Measurements from ENCODE around the gene IST1. TPM values are rescaled to one million over a fixed set of nuclear protein-coding genes. Genes with fewer than 3 reads are reported as not detected.

IST1 gene
- total and polyA plus RNA-seq, 12 donors: 80.6 to 140 (median 103) TPM

DNA sequence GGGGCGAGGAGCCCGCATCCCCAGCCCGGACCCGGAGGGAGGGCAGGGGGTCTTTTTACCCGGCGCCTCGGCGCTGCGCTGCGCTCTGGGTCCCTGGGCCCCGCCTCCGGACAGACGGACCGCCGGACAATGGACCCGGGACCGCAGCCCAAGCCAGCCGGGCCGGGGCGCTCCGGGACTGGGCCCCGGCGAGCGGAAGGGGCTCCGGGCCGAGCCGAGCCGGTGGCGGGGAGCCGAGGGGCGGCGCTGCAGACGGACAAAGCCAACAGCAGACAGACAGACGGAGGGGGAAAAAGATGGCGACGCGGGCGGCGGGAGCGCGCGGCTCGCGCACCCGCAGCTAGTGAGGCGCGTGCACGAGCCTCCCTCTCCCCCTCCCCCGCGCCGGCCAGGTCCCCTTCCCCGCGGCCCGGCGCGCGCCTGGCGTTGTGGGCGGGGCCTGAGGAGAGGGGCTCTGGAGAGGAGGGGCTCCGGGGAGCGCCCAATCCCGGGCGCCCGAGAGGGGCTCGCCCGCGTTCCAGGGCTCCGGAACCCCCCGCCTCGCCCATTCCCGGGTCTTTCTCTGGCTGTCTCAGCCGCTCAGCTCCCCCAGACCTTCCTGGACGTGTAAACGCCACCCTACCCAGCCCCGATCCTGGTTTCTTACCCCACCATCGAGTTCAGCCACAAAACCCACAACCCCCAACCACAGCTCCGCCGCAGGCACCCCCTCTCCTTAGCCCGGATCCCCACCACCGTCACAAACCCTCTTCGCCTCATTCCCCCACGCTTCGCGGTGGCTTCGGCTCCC is 11.3 kb upstream of the IST1 start, which contains the start of gene ZNF821:
ZNF821 (minus strand) TSS at position 334 of the 790 bp plus-strand sequence. CDS start 4,236 bp downstream, outside the sequence.
- intact Hi-C loops (cut with DNase I): loop anchor here in 9 of 10 donors (1.0 to 10.0 kb wide), 9 partner anchors 37 to 211 kb away; partner anchors contain the start of genes AP1G1 (in 3 of the 9), ATXN1L (in 1 of the 9), DHX38 (in 1 of the 9) and TXNL4B (in 1 of the 9)
- TF ChIP-seq, protein P1, sequence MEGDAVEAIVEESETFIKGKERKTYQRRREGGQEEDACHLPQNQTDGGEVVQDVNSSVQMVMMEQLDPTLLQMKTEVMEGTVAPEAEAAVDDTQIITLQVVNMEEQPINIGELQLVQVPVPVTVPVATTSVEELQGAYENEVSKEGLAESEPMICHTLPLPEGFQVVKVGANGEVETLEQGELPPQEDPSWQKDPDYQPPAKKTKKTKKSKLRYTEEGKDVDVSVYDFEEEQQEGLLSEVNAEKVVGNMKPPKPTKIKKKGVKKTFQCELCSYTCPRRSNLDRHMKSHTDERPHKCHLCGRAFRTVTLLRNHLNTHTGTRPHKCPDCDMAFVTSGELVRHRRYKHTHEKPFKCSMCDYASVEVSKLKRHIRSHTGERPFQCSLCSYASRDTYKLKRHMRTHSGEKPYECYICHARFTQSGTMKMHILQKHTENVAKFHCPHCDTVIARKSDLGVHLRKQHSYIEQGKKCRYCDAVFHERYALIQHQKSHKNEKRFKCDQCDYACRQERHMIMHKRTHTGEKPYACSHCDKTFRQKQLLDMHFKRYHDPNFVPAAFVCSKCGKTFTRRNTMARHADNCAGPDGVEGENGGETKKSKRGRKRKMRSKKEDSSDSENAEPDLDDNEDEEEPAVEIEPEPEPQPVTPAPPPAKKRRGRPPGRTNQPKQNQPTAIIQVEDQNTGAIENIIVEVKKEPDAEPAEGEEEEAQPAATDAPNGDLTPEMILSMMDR (IDR thresholded peaks at IDR 0.05): peak in 7 of 9 donors; percentile 20 to 71 (median 49)
- H3K9me3 ChIP-seq: no peaks in the 10 kb centered on the region

GRCh38 chr16:71885261-71885650 is 10.1 kb upstream of the IST1 start:
- 54% methylated on average over 4 of the region's 4 CpGs for WGBS, 2 donors
- DNase-seq (no peak), ATAC-seq (no peak)
- peak overlapping the region in 1 of 10 donors; percentile 91 for H3K27ac ChIP-seq
- no peaks in the 10 kb centered on the region for H3K27me3 ChIP-seq
- no peaks in the 10 kb centered on the region for H3K9me3 ChIP-seq
- H3K36me3 ChIP-seq: peaks cover 0 to 14% (median 0%) of the 10 kb centered on the region in 9 donors
- H3K4me3 ChIP-seq: peak overlapping the region in 2 of 10 donors; percentile 95 to 97
- TF ChIP-seq, protein P1 (IDR thresholded peaks at IDR 0.05): no peak
- H3K4me1 ChIP-seq: peaks cover 0 to 43% (median 18%) of the 10 kb centered on the region in 9 donors
- intact Hi-C loops (cut with DNase I): loop anchor here in 5 of 10 donors (5.0 to 10.0 kb wide), 4 partner anchors 72 to 210 kb away; partner anchors contain the start of genes AP1G1 (in 1 of the 5), DHX38 (in 1 of the 5) and TXNL4B (in 1 of the 5)

More for the DNA sequence above, 11.3 kb upstream of the IST1 start, which contains the start of gene ZNF821:
- peak; percentile 80 to 81 for DNase-seq
- H3K27ac ChIP-seq: peak within 1 kb of the TSS; percentile 87 to 94 (median 92)
- peak within 1 kb of the TSS; percentile 71 to 99 (median 95) for H3K4me3 ChIP-seq
- WGBS, 2 donors: 0% methylated on average over 70 to 82 of the region's 85 CpGs
- peaks cover 0 to 26% (median 0%) of the 10 kb centered on the region in 9 donors for H3K36me3 ChIP-seq
- peak; percentile 87 to 94 (median 91) for ATAC-seq
- no peaks in the 10 kb centered on the region for H3K27me3 ChIP-seq
- peaks cover 0 to 47% (median 18%) of the 10 kb centered on the region in 9 donors for H3K4me1 ChIP-seq

- intact Hi-C loops (cut with DNase I): loop anchor here in 5 of 10 donors (5.0 to 10.0 kb wide), 4 partner anchors 68 to 206 kb away; partner anchors contain the start of genes AP1G1 (in 1 of the 5), DHX38 (in 1 of the 5) and TXNL4B (in 1 of the 5)
- no peak overlapping the region for H3K27ac ChIP-seq
- no peaks in the 10 kb centered on the region for H3K36me3 ChIP-seq
- TF ChIP-seq, protein P1 (IDR thresholded peaks at IDR 0.05): no peak
- no peak overlapping the region for H3K4me3 ChIP-seq
- H3K27me3 ChIP-seq: no peaks in the 10 kb centered on the region
- H3K9me3 ChIP-seq: no peaks in the 10 kb centered on the region
- DNase-seq: no peak
- ATAC-seq: no peak
- 94 to 99% methylated on average over 3 of the region's 3 CpGs for WGBS, 2 donors
- peaks cover 0 to 19% (median 5%) of the 10 kb centered on the region in 9 donors for H3K4me1 ChIP-seq
Observed at GRCh38 chr16:71889147-71889546, 6.2 kb upstream of the IST1 start.

DNA sequence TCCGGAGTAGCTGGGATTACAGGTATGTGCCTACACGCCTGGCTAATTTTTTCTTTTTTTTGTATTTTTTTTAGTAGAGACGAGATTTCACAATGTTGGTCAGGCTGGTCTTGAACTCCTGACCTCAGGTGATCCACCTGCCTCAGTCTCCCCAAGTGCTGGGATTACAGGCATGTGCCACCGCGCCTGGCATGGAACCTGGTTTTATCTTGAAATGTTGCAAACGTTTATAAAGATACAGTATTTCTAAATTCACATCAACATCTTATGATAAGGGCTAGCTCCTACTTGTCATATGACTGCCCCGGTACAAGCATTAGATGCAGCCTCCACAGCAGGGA is 1.5 kb upstream of the IST1 start:
- Histone ChIP-seq H3K27ac (peak overlapping the region in 9 of 10 donors; percentile 94 to 100 (median 97)), H3K27me3 (no peaks in the 10 kb centered on the region), H3K4me3 (peak overlapping the region in 9 of 10 donors; percentile 77 to 97 (median 86)), H3K4me1 (peaks cover 6 to 37% (median 34%) of the 10 kb centered on the region in 9 donors), H3K36me3 (peaks cover 0 to 10% (median 0%) of the 10 kb centered on the region in 9 donors), H3K9me3 (no peaks in the 10 kb centered on the region)
- 44 to 49% methylated on average over 7 of the region's 7 CpGs for WGBS, 2 donors
- TF ChIP-seq, protein P1 (IDR thresholded peaks at IDR 0.05): no peak
- intact Hi-C loops (cut with DNase I): loop anchor here in 5 of 10 donors (2.0 to 10.0 kb wide), 3 partner anchors 85 to 172 kb away; partner anchors contain the start of genes AP1G1 (in 4 of the 5) and PHLPP2 (in 1 of the 5)
- DNase-seq (no peak), ATAC-seq (no peak)
